Spleen (tissue), 11 donors: Measurements from ENCODE around the gene PUM2. TPM values are rescaled to one million over a fixed set of nuclear protein-coding genes. Genes with fewer than 3 reads are reported as not detected.
"Not testable (repeated sequence)": the region's sequence is repeated elsewhere in the genome, so short reads cannot be mapped to it uniquely, and the experiment has no call there.

Experiments
- DNase-seq: peaks from one replicate; pipeline ENCODE4 v3.0.0-alpha.2; 2020
- H3K27ac ChIP-seq, 8 donors: fragments of 200-600 bp; sonication (generic) in 7 of 8; 1 replicate in 4 of 8; 2 replicates in 4 of 8; pipeline versions ENCODE4 v1.5.0 to v1.8.0; 2016 to 2021; ENCODE audit warnings: inconsistent platforms in 4 of 8, mild to moderate bottlenecking in 4 of 8, moderate library complexity in 1 of 8
- H3K27me3 ChIP-seq, 7 donors: fragments of 200-600 bp; sonication (generic) in 6 of 7; replicated peaks in 1 of 7; 1 replicate in 4 of 7; 2 replicates in 3 of 7; pipeline versions ENCODE4 v1.5.0 to v1.8.0; 2016 to 2021; ENCODE audit warnings: inconsistent platforms in 3 of 7, mild to moderate bottlenecking in 1 of 7
- H3K36me3 ChIP-seq, 6 donors: fragments of 200-600 bp; sonication (generic) in 5 of 6; 1 replicate in 4 of 6; 2 replicates in 2 of 6; pipeline versions ENCODE4 v1.5.0 to v1.8.0; 2016 to 2021; ENCODE audit warnings: inconsistent platforms in 2 of 6
- H3K4me1 ChIP-seq, 6 donors: fragments of 200-600 bp; sonication (generic) in 5 of 6; 1 replicate in 3 of 6; 2 replicates in 3 of 6; pipeline versions ENCODE4 v1.5.0 to v1.8.0; 2016 to 2021; ENCODE audit warnings: inconsistent platforms in 3 of 6
- H3K4me3 ChIP-seq, 8 donors: fragments of 200-600 bp; sonication (generic) in 7 of 8; 1 replicate in 4 of 8; 2 replicates in 4 of 8; pipeline versions ENCODE4 v1.5.0 to v1.8.0; 2016 to 2021; ENCODE audit warnings: inconsistent platforms in 4 of 8, mild to moderate bottlenecking in 4 of 8, moderate library complexity in 2 of 8
- H3K9me3 ChIP-seq, 8 donors: fragments of 200-600 bp; sonication (generic) in 7 of 8; 1 replicate in 4 of 8; 2 replicates in 4 of 8; pipeline versions ENCODE4 v1.5.0 to v1.8.0; 2016 to 2021; ENCODE audit warnings: inconsistent platforms in 4 of 8
- CTCF ChIP-seq, 11 experiments: fragments of 200-600 bp in 7 of 11; fragments of 450-650 bp in 4 of 11; sonication (generic) in 4 of 11; IDR thresholded peaks in 8 of 11; conservative IDR thresholded peaks in 3 of 11; 1 replicate in 7 of 11; 2 replicates in 4 of 11; pipeline versions ENCODE4 v1.4.0 to v1.8.0; 2016 to 2021; ENCODE audit warnings: antibody characterized with exemption in 11 of 11, inconsistent platforms in 4 of 11, mild to moderate bottlenecking in 1 of 11
- POLR2A ChIP-seq, 3 donors: fragments of 450-650 bp; IDR thresholded peaks; one replicate each; pipeline ENCODE4 v1.5.1; 2017; ENCODE audit warnings: antibody characterized with exemption in 3 of 3, mild to moderate bottlenecking in 1 of 3
- POLR2AphosphoS5 ChIP-seq, 3 donors: sonication (generic); formaldehyde crosslinking; IDR thresholded peaks; one replicate each; pipeline ENCODE4 v1.5.1; 2017; ENCODE audit warnings: antibody characterized with exemption in 3 of 3
- WGBS, 5 donors: extraction: QIAGEN DNeasy Blood & Tissue Kit in 3 of 5; methylation state at CpG; one replicate each; pipeline versions ENCODE4 v1.1.5 to v1.1.7; 2013 to 2018; 5-methylcytosine and 5-hydroxymethylcytosine counted together
- intact Hi-C: fragments of 100-400 bp; cut with DNase I; formaldehyde crosslinking; loops from one replicate; pipeline ENCODE4 v1.15.0; 2023; ENCODE audit warnings: low total_unique reads
- polyA plus RNA-seq, 3 donors: library from polyadenylated mRNA; stranded (reverse); fragments of 200-250 nt; gene quantifications; one replicate each; pipeline ENCODE4 v1.2.1, GENCODE V29; 2013
- total RNA-seq, 7 donors: library from RNA; depleted of rRNA in 3 of 7; stranded (reverse); fragments of >200 nt in 3 of 7; fragmentation: NEBNext Ultra II Directional in 4 of 7; extraction: Animal tissue kit (Norgen Biotek cat#: 25700) in 4 of 7; gene quantifications; one replicate each; pipeline versions ENCODE4 v1.1.0 to v1.2.1, GENCODE V29; 2016 to 2021
- donor health status: healthy with polysubstance abuse.
- donor health status: DM: no; HTN: no; CAD: no; lungs with moderate emphysema.
- donor health status: DM: no; HTN: no; CAD: no.
- donor health status: Bipolar disorder and iron deficiency.
- donor health status: healthy.
- donor health status: DM: no; HTN: no; CAD: no.
- donor health status: DM: yes; HTN: yes; CAD: no.

The PUM2 gene
- total and polyA plus RNA-seq, 10 donors, result 29.2 to 137 (median 91.0) TPM

DNA sequence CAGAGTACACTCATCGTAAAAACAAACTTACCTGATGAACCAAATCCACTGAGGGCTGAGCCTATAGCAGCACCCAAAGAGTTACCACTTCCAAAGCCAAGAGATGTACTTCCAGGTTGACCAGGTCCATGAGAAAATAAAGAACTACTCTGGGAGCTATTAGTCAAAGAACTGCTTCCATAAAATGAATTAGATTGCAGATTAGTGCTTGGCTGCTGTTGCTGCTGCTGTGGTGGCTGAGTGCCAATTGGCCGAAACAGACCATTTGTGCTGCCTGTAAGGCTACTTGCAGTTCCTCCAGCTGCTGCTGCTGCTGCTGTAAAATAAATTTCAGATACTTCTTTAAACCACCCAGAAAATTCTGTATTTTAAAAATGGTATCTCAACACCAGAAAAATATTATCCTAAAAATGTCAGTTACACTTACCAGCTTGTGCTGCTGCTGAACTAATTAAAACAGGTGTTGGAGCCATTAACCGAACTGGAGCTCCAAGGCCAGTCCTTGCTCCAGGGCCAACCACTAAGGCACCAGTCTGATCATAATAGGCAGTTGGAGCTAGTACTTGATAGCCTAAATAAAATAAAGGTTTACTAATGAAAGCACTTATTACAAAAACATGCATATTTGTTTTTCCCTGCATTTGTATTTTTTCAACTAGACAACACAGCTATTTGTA, 67.6 kb downstream of the PUM2 start:
- no peak for DNase-seq
- Histone ChIP-seq H3K27me3 (no peaks in the 10 kb centered on the region), H3K36me3 (peaks cover 0 to 100% (median 45%) of the 10 kb centered on the region in 6 donors), H3K4me3 (no peak overlapping the region), H3K4me1 (peaks cover 0 to 26% (median 5%) of the 10 kb centered on the region in 6 donors), H3K27ac (no peak overlapping the region), H3K9me3 (no peaks in the 10 kb centered on the region)
- TF ChIP-seq CTCF (IDR thresholded peaks at IDR 0.05 in 8 of 11, conservative IDR thresholded peaks at IDR 0.05 in 3 of 11), result no peak
- TF ChIP-seq POLR2AphosphoS5 (IDR thresholded peaks at IDR 0.05), result no peak
- intact Hi-C loops, result no loop called here
- WGBS, 5 donors, result 81 to 90% (median 86%) methylated on average over 3 of the region's 3 CpGs

DNA sequence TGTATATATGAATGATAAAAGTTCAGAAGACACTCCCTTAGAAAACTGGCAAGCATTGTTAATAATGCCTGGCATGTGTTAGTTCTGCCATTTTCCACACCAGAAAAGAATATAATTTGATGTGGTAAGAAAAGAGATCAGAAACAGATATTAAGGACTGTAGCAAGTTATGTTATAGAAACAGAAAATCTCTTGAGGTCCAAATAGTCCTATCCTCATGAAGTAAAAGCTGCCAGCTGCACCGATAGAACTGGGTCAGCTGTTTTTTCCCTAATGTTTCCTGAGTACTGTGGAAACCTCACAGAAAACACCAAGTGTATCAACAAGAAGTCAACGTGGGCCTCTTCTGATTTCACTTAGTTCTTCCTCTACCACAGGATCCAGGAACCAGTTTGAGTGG, 68.8 kb downstream of the PUM2 start:
- no peak overlapping the region for H3K27ac ChIP-seq
- H3K27me3 ChIP-seq, result no peaks in the 10 kb centered on the region
- no peak for DNase-seq
- WGBS, 5 donors, result 47 to 69% (median 62%) methylated on average over 2 of the region's 2 CpGs
- intact Hi-C loops, result no loop called here
- H3K4me3 ChIP-seq, result no peak overlapping the region
- TF ChIP-seq POLR2A (IDR thresholded peaks at IDR 0.05), result no peak
- no peak for TF ChIP-seq CTCF (IDR thresholded peaks at IDR 0.05 in 8 of 11, conservative IDR thresholded peaks at IDR 0.05 in 3 of 11)
- no peak for TF ChIP-seq POLR2AphosphoS5 (IDR thresholded peaks at IDR 0.05)
- H3K4me1 ChIP-seq, result peaks cover 0 to 15% (median under 1%) of the 10 kb centered on the region in 6 donors
- peaks cover 0 to 100% (median 38%) of the 10 kb centered on the region in 6 donors for H3K36me3 ChIP-seq
- no peaks in the 10 kb centered on the region for H3K9me3 ChIP-seq

GRCh38 chr2:20273042-20273441, 77.6 kb downstream of the PUM2 start:
- H3K4me1 ChIP-seq, result no peaks in the 10 kb centered on the region
- no peaks in the 10 kb centered on the region for H3K9me3 ChIP-seq
- peaks cover 0 to 92% (median 17%) of the 10 kb centered on the region in 6 donors for H3K36me3 ChIP-seq
- DNase-seq, result no peak
- TF ChIP-seq POLR2A (IDR thresholded peaks at IDR 0.05) (no peak), POLR2AphosphoS5 (IDR thresholded peaks at IDR 0.05) (no peak), CTCF (IDR thresholded peaks at IDR 0.05 in 8 of 11, conservative IDR thresholded peaks at IDR 0.05 in 3 of 11) (no peak)
- no peaks in the 10 kb centered on the region for H3K27me3 ChIP-seq
- intact Hi-C loops, result no loop called here
- 86 to 97% (median 95%) methylated on average over 4 of the region's 4 CpGs for WGBS, 5 donors
- H3K27ac ChIP-seq, result no peak overlapping the region
- no peak overlapping the region for H3K4me3 ChIP-seq

- H3K4me3 ChIP-seq, intact Hi-C loops, DNase-seq, H3K27me3 ChIP-seq, H3K27ac ChIP-seq, H3K4me1 ChIP-seq, H3K9me3 ChIP-seq: not testable (repeated sequence)
- H3K36me3 ChIP-seq, result peaks cover 0 to 89% (median 10%) of the 10 kb centered on the region in 6 donors
- WGBS, 5 donors, result 89 to 98% (median 94%) methylated on average over 6 of the region's 6 CpGs
Observed at GRCh38 chr2:20268317-20268716, 82.3 kb downstream of the PUM2 start.
